Endothelial cell of umbilical vein (primary cell): ENCODE measurements around the gene SF3B4. TPM values are rescaled to one million over a fixed set of nuclear protein-coding genes. Genes with fewer than 3 reads are reported as not detected.

Source experiments
- BruUV-seq: library from RNA; stranded (reverse); fragments of 400-500 nt; replicated peaks from 2 replicates; lab custom pipeline; 2021; lab: Mats Ljungman, UMichigan
- CTCF ChIA-PET: fragments of 300-600, 350-600 bp; sonication (Branson Sonifier 250); formaldehyde crosslinking; loops from one replicate; lab custom pipeline; 2021; ENCODE audit warnings: antibody characterized with exemption, inconsistent platforms; lab: Charles Lee
- POLR2A ChIA-PET: fragments of 300-600, 350-600 bp; sonication (Branson Sonifier 250); formaldehyde crosslinking; loops from one replicate; lab custom pipeline; 2021; ENCODE audit warnings: antibody characterized with exemption, inconsistent platforms; lab: Charles Lee
- DNase-seq: peaks from one replicate; pipeline ENCODE4 v3.0.0-alpha.2; 2011; ENCODE audit warnings: low read depth, low spot score
- FAIRE-seq: peaks from 2 replicates; lab custom pipeline; 2011; peaks lifted over from hg19 to GRCh38; lab: Jason Lieb, UNC
- H2AFZ ChIP-seq: 2 replicates; pipeline ENCODE4 v1.6.0; 2012; ENCODE audit warnings: low read depth, low read length, control low read depth, inconsistent platforms
- H3K27ac ChIP-seq: 2 replicates; pipeline ENCODE4 v1.5.1; 2011; ENCODE audit warnings: low read depth, mild to moderate bottlenecking, control low read depth, low read length, moderate library complexity; ENCODE audit not compliant: insufficient read depth
- H3K27me3 ChIP-seq, 2 experiments: 2 replicates each; pipeline versions ENCODE4 v1.6.0 to v1.6.1; 2011; ENCODE audit warnings: low read length in 2 of 2, mixed read lengths in 1 of 2; ENCODE audit not compliant: control insufficient read depth in 2 of 2, insufficient read depth in 2 of 2
- H3K36me3 ChIP-seq, 2 experiments: 2 replicates in 1 of 2; 3 replicates in 1 of 2; pipeline ENCODE4 v1.5.1; 2011; ENCODE audit warnings: low read length in 2 of 2, mild to moderate bottlenecking in 1 of 2, moderate library complexity in 1 of 2; ENCODE audit not compliant: control insufficient read depth in 2 of 2, insufficient read depth in 2 of 2; ENCODE audit errors: extremely low read depth in 1 of 2
- H3K4me1 ChIP-seq: 3 replicates; pipeline ENCODE4 v1.5.1; 2011; ENCODE audit warnings: mild to moderate bottlenecking, low read length; ENCODE audit not compliant: control insufficient read depth, insufficient read depth; ENCODE audit errors: extremely low read depth
- H3K4me2 ChIP-seq: 2 replicates; pipeline ENCODE4 v1.6.1; 2011; ENCODE audit warnings: low read length, control low read depth, mixed read lengths; ENCODE audit not compliant: insufficient read depth
- H3K4me3 ChIP-seq, 3 experiments: fragments of 200-600 bp in 1 of 3; sonication (generic), shearing (Covaris generic) in 1 of 3; replicated peaks in 1 of 3; 2 replicates each; pipeline ENCODE4 v1.5.1; 2011 to 2016; ENCODE audit warnings: control low read depth in 3 of 3, low read length in 3 of 3, mild to moderate bottlenecking in 2 of 3, inconsistent platforms in 1 of 3, low read depth in 1 of 3, moderate library complexity in 1 of 3; ENCODE audit not compliant: insufficient read depth in 1 of 3
- H3K79me2 ChIP-seq: 2 replicates; pipeline ENCODE4 v1.6.0; 2012; ENCODE audit warnings: low read length, inconsistent platforms; ENCODE audit not compliant: control insufficient read depth, insufficient read depth
- H3K9ac ChIP-seq: replicated peaks from 2 replicates; pipeline ENCODE3; 2011; ENCODE audit warnings: low read length, control low read depth; ENCODE audit not compliant: insufficient read depth; ENCODE audit errors: extremely low read depth
- H3K9me1 ChIP-seq: replicated peaks from 3 replicates; pipeline ENCODE4 v1.6.0; 2011; ENCODE audit warnings: mild to moderate bottlenecking, low read length; ENCODE audit not compliant: control insufficient read depth, insufficient read depth; ENCODE audit errors: extremely low read depth
- H3K9me3 ChIP-seq: replicated peaks from 2 replicates; pipeline ENCODE4 v1.5.1; 2012; ENCODE audit warnings: low read length, inconsistent platforms; ENCODE audit not compliant: control insufficient read depth, insufficient read depth
- H4K20me1 ChIP-seq: replicated peaks from 2 replicates; pipeline ENCODE3; 2011; ENCODE audit warnings: mild to moderate bottlenecking, low read length; ENCODE audit not compliant: control insufficient read depth, insufficient read depth; ENCODE audit errors: extremely low read depth
- EZH2 ChIP-seq: IDR thresholded peaks from 2 replicates; pipeline ENCODE4 v1.6.1; 2012; ENCODE audit warnings: borderline replicate concordance, low read depth, mild to moderate bottlenecking, moderate library complexity, low read length, inconsistent platforms; ENCODE audit not compliant: severe bottlenecking
- FOS ChIP-seq: IDR thresholded peaks from 2 replicates; pipeline ENCODE4 v1.6.1; 2011; ENCODE audit warnings: mild to moderate bottlenecking, low read length, moderate library complexity, borderline replicate concordance; ENCODE audit not compliant: insufficient read depth
- GATA2 ChIP-seq: IDR thresholded peaks from 2 replicates; pipeline ENCODE4 v1.7.0; 2011; ENCODE audit warnings: low read depth, mild to moderate bottlenecking, moderate library complexity, mixed read lengths, low read length; ENCODE audit not compliant: insufficient read length, insufficient read depth
- JUN ChIP-seq: IDR thresholded peaks from 2 replicates; pipeline ENCODE4 v1.6.1; 2011; ENCODE audit warnings: borderline replicate concordance, low read depth; ENCODE audit not compliant: insufficient read length, insufficient read depth
- MYC ChIP-seq: IDR thresholded peaks from one replicate; pipeline ENCODE4 v1.6.1; 2011; ENCODE audit warnings: mild to moderate bottlenecking, low read depth, low read length
- POLR2A ChIP-seq: IDR thresholded peaks from 2 replicates; pipeline ENCODE4 v1.6.1; 2012; ENCODE audit warnings: low read depth, mild to moderate bottlenecking, control low read depth, low read length
- POLR2AphosphoS5 ChIP-seq: IDR thresholded peaks from 2 replicates; pipeline ENCODE4 v1.6.1; 2012; ENCODE audit warnings: low read depth, mild to moderate bottlenecking, control low read depth, low read length, moderate library complexity; ENCODE audit not compliant: insufficient read depth
- dilution Hi-C: fragments of 300-500 bp; cut with MboI; formaldehyde crosslinking; loops from one replicate; pipeline ENCODE4 v1.15.0; 2019; ENCODE audit warnings: low sequenced_read_pairs; ENCODE audit not compliant: extremely low pct_ligation_motif_present
- intact Hi-C: fragments of 100-400 bp; cut with micrococcal nuclease; formaldehyde crosslinking; loops from one replicate; pipeline ENCODE4 v1.10.0; 2022
- polyA plus RNA-seq, 4 experiments: library from polyadenylated mRNA; depleted of rRNA in 3 of 4; stranded (reverse) in 3 of 4; unstranded in 1 of 4; fragments of >200 nt; gene quantifications; 2 replicates each; pipeline versions ENCODE4 v1.2.1 to v1.2.3, GENCODE V29; 2011 to 2012; ENCODE audit warnings: missing spikeins in 1 of 4
- total RNA-seq: library from RNA; stranded (reverse); gene quantifications from 2 replicates; pipeline ENCODE4 v1.2.3, GENCODE V29; 2021
- TF ChIP-seq, protein P1 (sequence below): IDR thresholded peaks from 2 replicates; pipeline ENCODE4 v1.6.1; 2011; ENCODE audit not compliant: insufficient read depth, insufficient read length
- TF ChIP-seq, protein P2 (sequence below), 2 donors: IDR thresholded peaks; 1 replicate in 1 of 2; 2 replicates in 1 of 2; pipeline ENCODE4 v1.5.1; 2011; ENCODE audit warnings: low read length in 2 of 2, mild to moderate bottlenecking in 2 of 2, moderate library complexity in 2 of 2, control low read depth in 1 of 2, inconsistent platforms in 1 of 2, low read depth in 1 of 2; ENCODE audit not compliant: insufficient read depth in 1 of 2; ENCODE audit errors: extremely low read depth in 1 of 2

Gene SF3B4
- total and polyA plus RNA-seq, 2 donors (not counting 3 experiments of a cell fraction or from before 2014, with no cell fraction given) = 62.7 to 74.4 TPM

DNA sequence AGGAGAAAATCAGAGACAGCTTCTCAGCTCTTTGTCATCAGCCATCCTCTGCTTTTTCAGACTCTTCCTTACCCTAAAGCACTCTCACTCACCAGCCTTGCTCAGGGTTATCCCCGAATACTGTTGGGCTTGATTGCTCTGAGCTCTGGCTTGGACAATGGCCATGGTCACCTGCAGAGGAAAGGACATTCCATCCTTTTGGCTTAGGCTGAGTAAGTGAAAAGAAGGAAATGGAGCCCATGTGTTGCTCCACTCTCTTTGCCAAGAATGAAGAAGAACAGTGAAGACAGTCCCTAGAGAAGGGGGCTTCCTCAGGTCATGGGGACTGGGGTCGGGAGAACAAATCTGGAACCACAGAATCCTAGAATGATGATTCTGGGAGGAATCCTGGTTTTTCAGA lies 6.8 kb upstream of the SF3B4 start:
- intact Hi-C loops = no loop called here
- Histone ChIP-seq H3K9me1 (no peaks in the 10 kb centered on the region), H4K20me1 (no peaks in the 10 kb centered on the region), H3K36me3 (no peaks in the 10 kb centered on the region), H3K27me3 (no peaks in the 10 kb centered on the region), H3K27ac (no peak overlapping the region), H3K4me3 (no peak overlapping the region), H2AFZ (no peak overlapping the region), H3K9ac (no peak overlapping the region), H3K9me3 (no peaks in the 10 kb centered on the region), H3K79me2 (no peaks in the 10 kb centered on the region), H3K4me1 (peaks cover 37% of the 10 kb centered on the region), H3K4me2 (no peak overlapping the region)
- DNase-seq (no peak), FAIRE-seq (peak; percentile 61)
- no TSS peak for BruUV-seq
- dilution Hi-C loops = no loop called here
- POLR2A ChIA-PET = no interaction called here
- CTCF ChIA-PET = interaction anchor here (1.0 kb wide), 1 partner anchor 253 kb away, joined by 3 read pairs; no protein-coding TSS in a partner anchor
- TF ChIP-seq, protein P1, sequence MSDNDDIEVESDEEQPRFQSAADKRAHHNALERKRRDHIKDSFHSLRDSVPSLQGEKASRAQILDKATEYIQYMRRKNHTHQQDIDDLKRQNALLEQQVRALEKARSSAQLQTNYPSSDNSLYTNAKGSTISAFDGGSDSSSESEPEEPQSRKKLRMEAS = no peak
- TF ChIP-seq POLR2A = no peak
- TF ChIP-seq, protein P2, sequence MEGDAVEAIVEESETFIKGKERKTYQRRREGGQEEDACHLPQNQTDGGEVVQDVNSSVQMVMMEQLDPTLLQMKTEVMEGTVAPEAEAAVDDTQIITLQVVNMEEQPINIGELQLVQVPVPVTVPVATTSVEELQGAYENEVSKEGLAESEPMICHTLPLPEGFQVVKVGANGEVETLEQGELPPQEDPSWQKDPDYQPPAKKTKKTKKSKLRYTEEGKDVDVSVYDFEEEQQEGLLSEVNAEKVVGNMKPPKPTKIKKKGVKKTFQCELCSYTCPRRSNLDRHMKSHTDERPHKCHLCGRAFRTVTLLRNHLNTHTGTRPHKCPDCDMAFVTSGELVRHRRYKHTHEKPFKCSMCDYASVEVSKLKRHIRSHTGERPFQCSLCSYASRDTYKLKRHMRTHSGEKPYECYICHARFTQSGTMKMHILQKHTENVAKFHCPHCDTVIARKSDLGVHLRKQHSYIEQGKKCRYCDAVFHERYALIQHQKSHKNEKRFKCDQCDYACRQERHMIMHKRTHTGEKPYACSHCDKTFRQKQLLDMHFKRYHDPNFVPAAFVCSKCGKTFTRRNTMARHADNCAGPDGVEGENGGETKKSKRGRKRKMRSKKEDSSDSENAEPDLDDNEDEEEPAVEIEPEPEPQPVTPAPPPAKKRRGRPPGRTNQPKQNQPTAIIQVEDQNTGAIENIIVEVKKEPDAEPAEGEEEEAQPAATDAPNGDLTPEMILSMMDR (IDR thresholded peaks at IDR 0.05; ENCODE audit: extremely low read depth in 1 of 2, insufficient read depth in 1 of 2, low read depth in 1 of 2, low read length in 2 of 2) = no peak

DNA sequence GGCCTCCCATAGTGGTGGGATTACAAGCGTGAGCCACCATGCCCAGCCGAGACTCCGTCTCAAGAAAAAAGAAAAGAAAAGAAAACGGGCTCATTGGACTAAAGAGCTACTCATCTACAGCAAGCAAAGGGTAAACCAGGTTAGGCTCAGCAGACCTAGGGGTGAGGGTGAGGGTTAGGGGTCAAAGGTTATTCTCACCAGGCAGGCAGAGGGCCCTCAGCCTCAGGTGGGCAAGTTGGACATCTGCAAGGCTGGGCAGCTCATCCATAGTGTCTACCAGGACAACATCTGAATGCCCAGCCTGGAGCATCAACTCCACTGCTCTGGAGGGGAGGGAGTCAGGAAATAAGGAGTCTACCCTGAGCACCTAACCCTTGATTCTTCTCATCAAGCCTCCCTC lies 5.6 kb upstream of the SF3B4 start:
- H3K36me3 ChIP-seq = no peaks in the 10 kb centered on the region
- CTCF ChIA-PET = interaction anchor here (0.8 to 1.6 kb wide), 2 partner anchors 9 to 117 kb away, joined by 3 to 5 read pairs; no protein-coding TSS in a partner anchor
- no peak for TF ChIP-seq POLR2AphosphoS5
- TF ChIP-seq, protein P1 = no peak
- TF ChIP-seq EZH2 = no peak
- no peak for TF ChIP-seq POLR2A
- TF ChIP-seq JUN = no peak
- TF ChIP-seq, protein P2 (IDR thresholded peaks at IDR 0.05; ENCODE audit: extremely low read depth in 1 of 2, insufficient read depth in 1 of 2, low read depth in 1 of 2, low read length in 2 of 2) = no peak
- TF ChIP-seq GATA2 = no peak
- TF ChIP-seq FOS = no peak
- no peak for TF ChIP-seq MYC
- H3K4me3 ChIP-seq = no peak overlapping the region
- no peaks in the 10 kb centered on the region for H3K27me3 ChIP-seq
- no peaks in the 10 kb centered on the region for H3K9me1 ChIP-seq
- DNase-seq = no peak
- no TSS peak for BruUV-seq
- H3K79me2 ChIP-seq = no peaks in the 10 kb centered on the region
- no peak overlapping the region for H3K9ac ChIP-seq
- dilution Hi-C loops = no loop called here
- H3K9me3 ChIP-seq = no peaks in the 10 kb centered on the region
- no peak overlapping the region for H3K4me2 ChIP-seq
- POLR2A ChIA-PET = no interaction called here
- FAIRE-seq = no peak
- H3K27ac ChIP-seq = no peak overlapping the region
- intact Hi-C loops = no loop called here
- H4K20me1 ChIP-seq = no peaks in the 10 kb centered on the region
- no peak overlapping the region for H2AFZ ChIP-seq
- H3K4me1 ChIP-seq = peaks cover 34% of the 10 kb centered on the region
